GM19023 (cell line): ENCODE measurements around the gene ADAP2.
A peak's percentile ranks its signal among the peaks of the same experiment; 100 is the strongest.
"Not testable (repeated sequence)": the region's sequence is repeated elsewhere in the genome, so short reads cannot be mapped to it uniquely, and the experiment has no call there.

Source experiments
- ATAC-seq: cut with Tn5 transposase; IDR thresholded peaks from one replicate; pipeline ENCODE4 v1.9.1; 2021; ENCODE audit warnings: mild to moderate bottlenecking, moderate library complexity; ENCODE audit not compliant: unreplicated experiment

The ADAP2 gene

DNA sequence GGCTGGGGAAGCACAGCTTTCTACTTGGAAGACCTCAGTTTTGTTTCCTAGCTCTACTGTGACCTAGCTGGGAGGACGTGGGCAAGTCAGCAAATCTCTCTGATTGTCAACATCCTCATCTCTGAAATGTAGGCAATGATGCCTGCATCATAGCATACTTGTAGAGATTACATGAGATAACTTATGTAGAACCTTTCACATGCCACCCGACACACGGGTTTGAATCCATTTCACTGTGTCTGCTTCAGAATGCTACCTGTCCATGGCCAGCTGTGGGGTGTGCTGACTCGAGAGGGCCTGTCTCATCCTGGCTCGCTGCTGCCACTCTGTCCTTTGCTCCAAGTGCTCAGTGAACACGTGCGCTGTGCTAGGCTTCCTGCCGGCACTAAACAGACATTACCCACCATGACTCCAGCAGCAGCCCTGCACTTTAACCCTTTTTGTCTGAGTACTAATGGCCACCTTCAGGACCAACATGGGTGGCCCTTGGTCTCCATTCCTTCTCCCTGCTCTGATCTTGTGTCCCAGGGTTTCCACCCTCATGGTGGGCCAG is 7.4 kb downstream of the ADAP2 start:
- no peak for ATAC-seq

DNA sequence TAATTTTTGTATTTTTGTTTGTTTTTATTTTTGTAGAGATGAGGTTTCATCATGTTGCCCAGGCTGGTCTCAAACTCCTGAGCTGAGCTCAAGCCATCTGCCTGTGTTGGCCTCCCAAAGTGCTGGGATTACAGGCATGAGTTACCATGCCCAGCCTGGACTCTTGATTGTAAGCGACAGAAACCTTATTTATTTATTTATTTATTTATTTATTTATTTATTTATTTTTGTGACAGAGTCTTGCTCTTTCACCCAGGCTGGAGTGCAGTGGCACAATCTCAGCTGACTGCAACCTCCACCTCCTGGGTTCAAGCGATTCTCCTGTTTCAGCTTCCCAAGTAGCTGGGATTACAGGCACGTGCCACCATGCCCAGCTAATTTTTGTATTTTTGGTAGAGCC is 8.1 kb downstream of the ADAP2 start:
- not testable (repeated sequence) for ATAC-seq

GRCh38 chr17:30930495-30930894 is 8.8 kb downstream of the ADAP2 start:
- no peak for ATAC-seq

DNA sequence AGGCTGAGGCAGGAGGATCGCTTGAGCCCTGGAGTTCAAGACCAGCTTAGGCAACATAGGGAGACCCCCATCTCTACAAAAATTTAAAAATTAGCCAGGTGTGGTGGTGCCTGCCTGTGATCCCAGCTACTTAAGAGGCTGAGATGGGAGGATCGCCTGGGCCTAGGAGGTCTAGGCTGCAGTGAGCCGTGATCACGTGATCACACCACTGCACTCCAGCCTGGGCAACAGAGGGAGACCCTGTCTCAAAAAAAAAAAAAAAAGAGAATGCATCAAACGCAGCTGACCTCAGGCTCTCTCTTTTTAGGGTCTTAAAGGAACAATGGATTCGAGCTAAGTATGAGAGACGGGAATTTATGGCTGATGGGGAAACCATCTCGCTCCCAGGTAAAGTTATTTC is 9.8 kb downstream of the ADAP2 start:
- ATAC-seq = not testable (repeated sequence)

GRCh38 chr17:30933966-30934365 is 12.2 kb downstream of the ADAP2 start:
- ATAC-seq = no peak

DNA sequence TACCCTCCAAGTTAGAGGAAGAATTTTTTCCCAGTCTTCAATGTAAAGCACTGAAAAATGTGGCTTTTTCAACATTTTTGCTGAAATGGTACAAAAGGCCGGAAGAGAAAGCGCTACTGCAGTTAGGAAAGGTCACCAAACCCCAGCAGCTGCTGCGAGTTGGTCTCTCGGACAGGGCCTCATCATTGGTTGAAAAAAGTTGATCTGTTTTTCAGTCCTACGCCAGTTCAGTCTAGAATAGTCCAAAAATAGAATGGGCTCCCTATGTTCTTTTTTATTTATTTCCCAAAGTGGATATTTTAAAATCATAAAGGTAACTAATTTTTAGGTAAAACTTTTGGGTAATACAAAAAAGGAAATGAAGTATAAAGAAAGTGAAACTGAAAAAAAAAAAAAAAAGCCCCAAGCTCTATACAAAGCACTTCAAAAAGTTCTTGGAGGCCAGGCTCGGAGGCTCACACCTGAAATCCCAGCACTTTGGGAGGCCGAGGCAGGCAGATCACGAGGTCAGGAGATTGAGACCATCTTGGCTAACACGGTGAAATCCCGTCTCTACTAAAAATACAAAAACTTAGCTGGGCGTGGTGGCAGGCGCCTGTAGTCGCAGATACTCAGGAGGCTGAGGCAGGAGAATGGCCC is 17.4 kb downstream of the ADAP2 start:
- ATAC-seq = no peak

- ATAC-seq = no peak
These were observed 20.7 kb downstream of the ADAP2 start for GRCh38 chr17:30942308-30943079.

DNA sequence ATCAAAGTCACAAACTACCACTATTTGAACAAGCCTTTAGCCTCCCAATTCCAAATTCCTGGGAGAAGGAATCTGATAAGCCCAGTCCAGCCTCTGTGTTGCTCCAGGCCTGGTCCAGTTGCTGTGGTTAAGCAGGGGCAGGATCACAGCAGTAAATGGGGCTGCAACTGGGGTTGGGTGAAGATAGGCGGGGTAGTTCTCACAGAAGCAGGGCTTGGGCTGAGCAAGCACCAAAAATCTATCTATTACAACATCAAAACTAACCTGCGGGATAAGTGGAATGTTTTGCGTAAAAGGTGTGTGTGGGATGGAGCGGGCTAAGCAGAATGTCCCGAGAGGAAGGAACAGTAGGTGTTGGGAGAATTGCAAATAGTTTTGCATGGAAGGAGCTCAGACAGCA is 26.1 kb downstream of the ADAP2 start:
- ATAC-seq = no peak

DNA sequence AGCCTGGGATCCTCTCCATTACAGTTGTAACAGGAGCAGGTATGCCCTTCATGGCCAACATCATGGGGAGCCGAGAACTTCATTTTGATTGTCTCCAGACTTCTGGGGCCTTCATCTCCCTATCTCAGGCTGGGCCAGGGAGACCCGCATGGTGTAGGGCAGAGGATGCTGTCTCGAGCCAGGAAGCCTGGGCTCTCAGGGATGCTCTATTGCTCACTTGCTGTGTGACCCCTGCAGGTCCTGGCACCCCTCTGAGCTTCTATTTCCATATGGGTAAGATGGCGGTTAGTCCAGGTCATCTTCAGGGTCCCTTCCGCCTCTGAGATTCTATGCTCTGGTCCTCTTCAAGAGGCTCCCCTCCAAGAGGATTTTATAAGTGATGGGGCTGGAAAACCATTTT is 28.4 kb downstream of the ADAP2 start:
- ATAC-seq = no peak

DNA sequence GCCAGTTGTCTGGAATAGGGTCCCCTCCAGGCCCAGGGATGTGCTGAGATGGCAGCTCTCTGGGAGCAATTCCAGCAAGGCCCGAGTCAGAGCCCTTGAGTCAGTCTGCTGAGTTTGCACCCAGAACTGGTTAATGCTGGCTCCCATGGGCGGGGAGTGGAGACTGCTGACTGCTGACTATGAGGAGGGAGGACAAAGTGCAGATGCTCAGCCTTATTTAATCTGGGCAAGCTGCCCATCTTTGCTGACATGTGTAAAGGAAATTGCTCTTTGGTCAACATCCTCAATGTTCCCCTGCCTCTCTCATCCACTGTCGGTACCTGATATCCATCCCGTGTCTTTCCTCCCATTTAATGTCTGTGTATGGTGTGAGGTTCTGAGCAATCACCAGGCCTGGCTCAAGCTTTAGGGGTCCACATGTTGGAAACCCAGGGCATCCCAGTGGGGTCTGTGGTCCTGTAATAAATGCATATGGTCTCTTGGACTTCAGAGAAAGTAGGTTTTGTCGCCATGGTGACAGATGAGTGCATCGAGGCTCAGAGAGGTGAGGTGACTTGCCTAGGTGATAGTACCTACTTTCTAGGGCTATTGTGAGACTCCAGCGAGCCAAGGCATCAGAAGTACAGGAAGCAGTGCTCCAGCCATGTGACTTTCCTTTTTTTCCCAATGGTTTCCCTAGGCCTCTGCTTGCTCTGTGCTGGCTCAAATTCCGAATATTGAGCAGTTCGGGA is 29.1 kb downstream of the ADAP2 start:
- no peak for ATAC-seq

GRCh38 chr17:30952638-30953393 is 31.1 kb downstream of the ADAP2 start:
- ATAC-seq = no peak

GRCh38 chr17:30954046-30954830 is 32.5 kb downstream of the ADAP2 start:
- no peak for ATAC-seq

DNA sequence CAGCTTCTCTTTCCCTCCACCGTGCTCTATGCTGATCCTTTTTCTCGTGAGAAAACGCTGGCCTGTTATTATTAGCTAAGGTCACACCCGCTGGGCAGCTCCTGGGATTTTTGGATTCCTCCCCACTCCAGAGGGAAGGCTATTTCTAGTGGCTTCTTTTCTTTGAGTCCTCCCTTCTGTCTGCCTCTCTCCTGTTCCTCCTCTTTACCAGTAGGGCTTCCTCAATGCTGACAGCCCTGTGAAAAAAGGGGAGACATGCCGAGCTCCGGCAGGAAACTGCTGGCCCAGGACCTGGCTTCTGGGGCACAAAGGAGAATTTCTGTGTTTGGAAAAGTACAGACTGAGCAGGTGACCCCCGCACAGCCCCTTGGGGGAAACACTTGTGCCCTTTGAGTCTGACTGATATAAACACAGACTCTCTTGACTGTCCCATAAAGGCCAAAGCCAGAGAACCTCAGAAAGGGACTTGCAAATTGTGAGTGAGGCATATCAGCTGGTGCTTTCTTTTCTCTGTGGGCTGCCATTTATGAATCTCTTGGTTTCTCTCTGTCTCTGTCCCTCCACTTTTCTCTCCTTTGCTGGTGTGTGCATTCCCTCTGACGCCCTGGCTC is 35.1 kb downstream of the ADAP2 start:
- no peak for ATAC-seq

- ATAC-seq = no peak
These were observed 36.0 kb downstream of the ADAP2 start for GRCh38 chr17:30957741-30958140.

GRCh38 chr17:30958187-30958586 is 36.4 kb downstream of the ADAP2 start:
- ATAC-seq = no peak

- ATAC-seq = peak; percentile 71
These were observed 39.8 kb downstream of the ADAP2 start for GRCh38 chr17:30961209-30962188.

DNA sequence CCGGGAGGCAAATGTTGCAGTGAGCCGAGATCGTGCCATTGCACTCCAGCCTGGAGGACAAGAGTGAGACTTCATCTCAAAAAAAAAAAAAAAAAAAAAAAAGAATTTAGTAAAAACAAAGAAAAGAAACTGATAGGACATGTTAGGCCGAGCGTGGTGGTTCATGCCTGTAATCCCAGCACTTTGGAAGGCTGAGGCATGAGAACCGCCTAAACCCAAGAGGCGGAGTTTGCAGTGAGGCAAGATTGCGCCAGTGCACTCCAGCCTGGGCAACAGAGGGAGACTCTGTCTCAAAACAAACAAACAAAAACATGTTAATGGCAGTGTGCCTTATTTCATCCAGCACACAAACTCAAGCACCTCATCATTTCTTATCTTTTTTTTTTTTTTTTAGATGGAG is 42.6 kb downstream of the ADAP2 start:
- ATAC-seq = not testable (repeated sequence)

- no peak for ATAC-seq
These were observed 43.1 kb downstream of the ADAP2 start for GRCh38 chr17:30964876-30965275.

DNA sequence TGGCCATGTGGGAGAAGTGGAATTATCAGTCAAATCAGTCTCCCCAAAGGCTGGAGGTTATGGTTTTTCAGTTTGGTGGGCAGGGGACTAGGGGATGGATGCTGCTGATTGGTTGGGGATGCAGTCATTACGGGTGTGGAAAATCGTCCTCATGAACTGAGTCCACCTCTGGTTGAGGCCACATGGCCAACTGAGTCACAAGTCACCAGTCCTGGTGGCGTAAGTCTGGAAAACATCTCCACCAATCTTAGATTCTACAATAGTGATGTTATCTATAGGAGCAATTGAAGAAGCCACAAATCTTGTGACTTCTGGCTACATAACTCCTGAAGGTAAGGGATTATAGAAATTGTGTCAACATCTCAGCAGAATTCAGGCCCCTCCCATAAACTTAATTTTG is 43.9 kb downstream of the ADAP2 start:
- no peak for ATAC-seq
